ENCODE results near the gene TEKT3. TPM values are rescaled to one million over a fixed set of nuclear protein-coding genes. Genes with fewer than 3 reads are reported as not detected.

TEKT3 gene
- 1 to 10 TPM in 1 of 4 donors, under 1 TPM in 1, not detected in 2; 0.24 to 1.2 TPM for polyA plus RNA-seq
- long read RNA-seq, donor 1 = 0 reads
- long read RNA-seq, donor 2 = 0 reads
- long read RNA-seq, donor 3 = 0 reads
- long read RNA-seq, donor 4 = 0 reads
- long read RNA-seq, donor 5, partial matches to known transcripts = 0 of 1 reads
- long read RNA-seq, donor 5, other reads (novel, unspliced or antisense) = 0 of 1 reads
- long read RNA-seq, donor 6 = 0 reads
- long read RNA-seq, donor 7 = 0 reads
- long read RNA-seq, donor 8 = 0 reads
- long read RNA-seq, donor 9 = 0 reads
- long read RNA-seq, donor 10 = 0 reads

DNA sequence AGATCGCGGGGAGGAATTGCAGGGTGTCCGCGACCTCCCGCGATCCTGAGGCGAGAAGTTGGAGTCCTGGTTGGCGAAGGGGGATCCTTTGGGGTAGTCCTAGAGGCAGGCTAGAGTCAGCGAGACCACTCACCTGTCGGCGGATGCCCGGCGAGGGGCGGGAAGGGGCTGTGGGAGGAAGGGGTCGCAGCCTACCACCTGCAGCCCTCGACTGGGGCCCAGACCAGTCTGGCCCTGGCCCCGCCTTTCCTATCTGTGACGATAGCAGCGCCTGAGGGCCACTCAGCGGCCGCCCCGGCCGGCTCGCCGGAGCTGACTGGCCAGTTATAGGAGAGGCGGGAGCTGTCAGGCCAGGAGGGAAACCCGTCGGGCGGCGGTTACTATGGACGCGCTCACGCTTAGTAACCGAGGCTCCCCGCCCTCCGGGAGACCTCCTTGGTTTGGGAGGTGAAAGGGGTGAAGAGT, at the start of gene TEKT3:
TSS of gene TEKT3 (minus strand) at position 213 of the 465 bp plus-strand sequence. CDS start 10,012 bp downstream, outside the sequence.
- Histone ChIP-seq H3K27ac (ENCODE audit: low read depth in 1 of 3, low read length in 2 of 3) (no peak within 1 kb of the TSS), H3K4me1 (ENCODE audit: control insufficient read depth in 3 of 3, insufficient read depth in 2 of 3, low read depth in 1 of 3, low read length in 2 of 3) (peaks cover 0 to 17% (median 2%) of the 10 kb centered on the region in 3 donors), H3K4me3 (ENCODE audit: low read depth in 1 of 3, low read length in 3 of 3) (peak within 1 kb of the TSS in 2 of 3 donors; percentile 27 to 61), H3K27me3 (ENCODE audit: control insufficient read depth in 3 of 3, insufficient read depth in 3 of 3, low read length in 3 of 3) (peaks cover 0 to 7% (median 0%) of the 10 kb centered on the region in 3 donors), H3K9me3 (ENCODE audit: control insufficient read depth in 2 of 2, insufficient read depth in 1 of 2, low read depth in 1 of 2, low read length in 1 of 2) (no peaks in the 10 kb centered on the region), H3K36me3 (ENCODE audit: control insufficient read depth in 3 of 3, insufficient read depth in 2 of 3, low read depth in 1 of 3, low read length in 3 of 3) (no peaks in the 10 kb centered on the region)
- 2 to 4% (median 2%) methylated on average over 33 to 36 of the region's 36 CpGs for WGBS, 3 donors
- FAIRE-seq (no peak), DNase-seq (peak; percentile 87 to 94)

DNA sequence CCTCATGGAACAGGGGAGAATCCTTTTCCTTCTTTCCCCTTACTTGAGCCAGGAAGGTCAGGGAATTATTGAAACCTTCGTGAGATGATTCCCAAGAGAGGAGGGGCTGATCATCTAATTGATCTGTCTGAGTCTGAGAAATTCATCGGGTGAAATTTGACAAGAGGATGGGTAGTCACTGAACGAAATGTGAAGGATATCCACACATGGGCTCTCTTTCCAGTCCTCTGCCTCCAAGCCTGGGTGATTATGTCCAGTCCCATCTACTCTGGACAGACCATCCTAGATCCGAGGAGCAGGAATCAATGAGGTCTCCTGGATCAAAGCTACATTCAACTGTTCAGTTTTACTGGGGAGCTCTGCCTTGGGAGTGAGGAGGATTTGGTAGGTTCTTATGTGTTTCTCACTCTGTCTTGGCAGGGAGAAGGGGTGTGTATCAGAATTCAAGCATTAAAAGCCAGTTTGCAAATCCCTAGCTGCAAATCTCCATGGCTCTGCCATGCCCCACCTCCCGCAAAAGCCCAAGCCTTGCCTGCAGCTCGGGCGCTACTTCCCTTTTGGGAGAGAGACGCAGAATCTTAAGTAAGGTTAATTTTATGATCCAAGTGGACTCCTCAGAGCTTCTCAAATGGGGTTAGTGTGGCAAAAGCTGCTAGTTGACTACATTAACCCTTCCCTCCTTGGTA, 47.1 kb upstream of the TEKT3 start:
- no peak overlapping the region for H3K4me3 ChIP-seq (ENCODE audit: low read depth in 1 of 3, low read length in 3 of 3)
- DNase-seq (no peak), FAIRE-seq (no peak)
- peaks cover 0 to 2% (median 0%) of the 10 kb centered on the region in 3 donors for H3K27me3 ChIP-seq (ENCODE audit: control insufficient read depth in 3 of 3, insufficient read depth in 3 of 3, low read length in 3 of 3)
- H3K27ac ChIP-seq (ENCODE audit: low read depth in 1 of 3, low read length in 2 of 3) = no peak overlapping the region
- WGBS, 3 donors = 79 to 88% (median 81%) methylated on average over 8 of the region's 8 CpGs
- H3K4me1 ChIP-seq (ENCODE audit: control insufficient read depth in 3 of 3, insufficient read depth in 2 of 3, low read depth in 1 of 3, low read length in 2 of 3) = peaks cover 0 to under 1% (median 0%) of the 10 kb centered on the region in 3 donors
- peaks cover 0 to 8% of the 10 kb centered on the region in 2 donors for H3K9me3 ChIP-seq (ENCODE audit: control insufficient read depth in 2 of 2, insufficient read depth in 1 of 2, low read depth in 1 of 2, low read length in 1 of 2)
- H3K36me3 ChIP-seq (ENCODE audit: control insufficient read depth in 3 of 3, insufficient read depth in 2 of 3, low read depth in 1 of 3, low read length in 3 of 3) = no peaks in the 10 kb centered on the region

- Histone ChIP-seq H3K27me3 (ENCODE audit: control insufficient read depth in 3 of 3, insufficient read depth in 3 of 3, low read length in 3 of 3) (peaks cover 0 to 2% (median 0%) of the 10 kb centered on the region in 3 donors), H3K4me3 (ENCODE audit: low read depth in 1 of 3, low read length in 3 of 3) (no peak overlapping the region), H3K36me3 (ENCODE audit: control insufficient read depth in 3 of 3, insufficient read depth in 2 of 3, low read depth in 1 of 3, low read length in 3 of 3) (no peaks in the 10 kb centered on the region), H3K4me1 (ENCODE audit: control insufficient read depth in 3 of 3, insufficient read depth in 2 of 3, low read depth in 1 of 3, low read length in 2 of 3) (peaks cover 0 to 14% (median 0%) of the 10 kb centered on the region in 3 donors), H3K27ac (ENCODE audit: low read depth in 1 of 3, low read length in 2 of 3) (no peak overlapping the region), H3K9me3 (ENCODE audit: control insufficient read depth in 2 of 2, insufficient read depth in 1 of 2, low read depth in 1 of 2, low read length in 1 of 2) (peaks cover 0 to 2% of the 10 kb centered on the region in 2 donors)
- FAIRE-seq = no peak
- DNase-seq = no peak
- 81 to 97% (median 93%) methylated on average over 4 of the region's 4 CpGs for WGBS, 3 donors
Observed at GRCh38 chr17:15386083-15386482, 44.7 kb upstream of the TEKT3 start.

- H3K27me3 ChIP-seq (ENCODE audit: control insufficient read depth in 3 of 3, insufficient read depth in 3 of 3, low read length in 3 of 3) = peaks cover 0 to 2% (median 0%) of the 10 kb centered on the region in 3 donors
- no peak overlapping the region for H3K4me3 ChIP-seq (ENCODE audit: low read depth in 1 of 3, low read length in 3 of 3)
- 40 to 50% (median 49%) methylated on average over 2 of the region's 2 CpGs for WGBS, 3 donors
- DNase-seq (no peak), FAIRE-seq (no peak)
- no peaks in the 10 kb centered on the region for H3K36me3 ChIP-seq (ENCODE audit: control insufficient read depth in 3 of 3, insufficient read depth in 2 of 3, low read depth in 1 of 3, low read length in 3 of 3)
- no peak overlapping the region for H3K27ac ChIP-seq (ENCODE audit: low read depth in 1 of 3, low read length in 2 of 3)
- peaks cover 0 to 2% of the 10 kb centered on the region in 2 donors for H3K9me3 ChIP-seq (ENCODE audit: control insufficient read depth in 2 of 2, insufficient read depth in 1 of 2, low read depth in 1 of 2, low read length in 1 of 2)
- peaks cover 0 to 14% (median 0%) of the 10 kb centered on the region in 3 donors for H3K4me1 ChIP-seq (ENCODE audit: control insufficient read depth in 3 of 3, insufficient read depth in 2 of 3, low read depth in 1 of 3, low read length in 2 of 3)
Observed at GRCh38 chr17:15385305-15385704, 43.9 kb upstream of the TEKT3 start.

GRCh38 chr17:15384142-15384787, 42.9 kb upstream of the TEKT3 start:
- 50 to 75% (median 72%) methylated on average over 9 of the region's 9 CpGs for WGBS, 3 donors
- H3K27ac ChIP-seq (ENCODE audit: low read depth in 1 of 3, low read length in 2 of 3) = peak overlapping the region in 1 of 3 donors; percentile 79
- peaks cover 0 to 2% of the 10 kb centered on the region in 2 donors for H3K9me3 ChIP-seq (ENCODE audit: control insufficient read depth in 2 of 2, insufficient read depth in 1 of 2, low read depth in 1 of 2, low read length in 1 of 2)
- FAIRE-seq = no peak
- no peak for DNase-seq
- peaks cover 0 to 14% (median 0%) of the 10 kb centered on the region in 3 donors for H3K4me1 ChIP-seq (ENCODE audit: control insufficient read depth in 3 of 3, insufficient read depth in 2 of 3, low read depth in 1 of 3, low read length in 2 of 3)
- no peak overlapping the region for H3K4me3 ChIP-seq (ENCODE audit: low read depth in 1 of 3, low read length in 3 of 3)
- no peaks in the 10 kb centered on the region for H3K36me3 ChIP-seq (ENCODE audit: control insufficient read depth in 3 of 3, insufficient read depth in 2 of 3, low read depth in 1 of 3, low read length in 3 of 3)
- H3K27me3 ChIP-seq (ENCODE audit: control insufficient read depth in 3 of 3, insufficient read depth in 3 of 3, low read length in 3 of 3) = peaks cover 0 to 2% (median 0%) of the 10 kb centered on the region in 3 donors

DNA sequence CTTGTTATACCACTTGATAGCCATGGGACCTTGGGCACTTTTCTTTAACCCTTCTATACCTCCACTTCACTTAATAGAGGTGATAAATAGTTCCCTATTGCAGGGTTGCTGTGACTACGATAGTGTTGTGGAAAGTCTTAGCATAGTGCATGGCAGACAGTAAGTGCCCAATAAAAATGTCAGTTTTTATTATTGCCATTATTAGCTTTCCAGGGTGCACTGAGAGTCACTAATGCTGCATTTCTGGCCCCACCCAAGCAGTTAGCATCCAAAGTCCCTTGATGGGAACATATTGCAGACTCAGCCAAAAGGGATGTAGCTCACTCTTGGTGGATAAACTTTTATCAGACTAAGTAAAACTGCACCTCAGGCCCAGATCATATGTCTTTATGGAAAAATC, 41.5 kb upstream of the TEKT3 start:
- no peaks in the 10 kb centered on the region for H3K36me3 ChIP-seq (ENCODE audit: control insufficient read depth in 3 of 3, insufficient read depth in 2 of 3, low read depth in 1 of 3, low read length in 3 of 3)
- H3K4me3 ChIP-seq (ENCODE audit: low read depth in 1 of 3, low read length in 3 of 3) = no peak overlapping the region
- no peak for FAIRE-seq
- peaks cover 0 to 22% (median 2%) of the 10 kb centered on the region in 3 donors for H3K4me1 ChIP-seq (ENCODE audit: control insufficient read depth in 3 of 3, insufficient read depth in 2 of 3, low read depth in 1 of 3, low read length in 2 of 3)
- H3K9me3 ChIP-seq (ENCODE audit: control insufficient read depth in 2 of 2, insufficient read depth in 1 of 2, low read depth in 1 of 2, low read length in 1 of 2) = peaks cover 0 to 2% of the 10 kb centered on the region in 2 donors
- peaks cover 0 to 2% (median 0%) of the 10 kb centered on the region in 3 donors for H3K27me3 ChIP-seq (ENCODE audit: control insufficient read depth in 3 of 3, insufficient read depth in 3 of 3, low read length in 3 of 3)
- DNase-seq = peak; percentile 87 to 95
- peak overlapping the region in 2 of 3 donors; percentile 34 to 46 for H3K27ac ChIP-seq (ENCODE audit: low read depth in 1 of 3, low read length in 2 of 3)
- WGBS, 3 donors = 11 to 50% (median 38%) methylated on average over 1 of the region's 1 CpG

GRCh38 chr17:15381707-15382106, 40.3 kb upstream of the TEKT3 start:
- no peak for FAIRE-seq
- no peak overlapping the region for H3K27ac ChIP-seq (ENCODE audit: low read depth in 1 of 3, low read length in 2 of 3)
- H3K9me3 ChIP-seq (ENCODE audit: control insufficient read depth in 2 of 2, insufficient read depth in 1 of 2, low read depth in 1 of 2, low read length in 1 of 2) = peaks cover 0 to 2% of the 10 kb centered on the region in 2 donors
- 40 to 54% (median 46%) methylated on average over 2 of the region's 2 CpGs for WGBS, 3 donors
- no peaks in the 10 kb centered on the region for H3K27me3 ChIP-seq (ENCODE audit: control insufficient read depth in 3 of 3, insufficient read depth in 3 of 3, low read length in 3 of 3)
- no peak overlapping the region for H3K4me3 ChIP-seq (ENCODE audit: low read depth in 1 of 3, low read length in 3 of 3)
- no peaks in the 10 kb centered on the region for H3K36me3 ChIP-seq (ENCODE audit: control insufficient read depth in 3 of 3, insufficient read depth in 2 of 3, low read depth in 1 of 3, low read length in 3 of 3)
- DNase-seq = peak; percentile 46 to 66
- H3K4me1 ChIP-seq (ENCODE audit: control insufficient read depth in 3 of 3, insufficient read depth in 2 of 3, low read depth in 1 of 3, low read length in 2 of 3) = peaks cover 2 to 34% (median 4%) of the 10 kb centered on the region in 3 donors

GRCh38 chr17:15380446-15380845, 39.0 kb upstream of the TEKT3 start:
- H3K36me3 ChIP-seq (ENCODE audit: control insufficient read depth in 3 of 3, insufficient read depth in 2 of 3, low read depth in 1 of 3, low read length in 3 of 3) = no peaks in the 10 kb centered on the region
- H3K27me3 ChIP-seq (ENCODE audit: control insufficient read depth in 3 of 3, insufficient read depth in 3 of 3, low read length in 3 of 3) = no peaks in the 10 kb centered on the region
- H3K27ac ChIP-seq (ENCODE audit: low read depth in 1 of 3, low read length in 2 of 3) = no peak overlapping the region
- peaks cover 2 to 34% (median 4%) of the 10 kb centered on the region in 3 donors for H3K4me1 ChIP-seq (ENCODE audit: control insufficient read depth in 3 of 3, insufficient read depth in 2 of 3, low read depth in 1 of 3, low read length in 2 of 3)
- no peak for FAIRE-seq
- WGBS, 3 donors = 79 to 94% (median 84%) methylated on average over 4 of the region's 4 CpGs
- no peaks in the 10 kb centered on the region for H3K9me3 ChIP-seq (ENCODE audit: control insufficient read depth in 2 of 2, insufficient read depth in 1 of 2, low read depth in 1 of 2, low read length in 1 of 2)
- DNase-seq = no peak
- H3K4me3 ChIP-seq (ENCODE audit: low read depth in 1 of 3, low read length in 3 of 3) = no peak overlapping the region

All from small intestine (tissue), 16 donors.